ENCODE measurements around the gene LAIR2. TPM values are rescaled to one million over a fixed set of nuclear protein-coding genes. Genes with fewer than 3 reads are reported as not detected.

LAIR2 gene
- total and polyA plus RNA-seq, 10 of the 15 experiments (the other 5 are each of a cell fraction or from before 2014, with no cell fraction given), result not detected

DNA sequence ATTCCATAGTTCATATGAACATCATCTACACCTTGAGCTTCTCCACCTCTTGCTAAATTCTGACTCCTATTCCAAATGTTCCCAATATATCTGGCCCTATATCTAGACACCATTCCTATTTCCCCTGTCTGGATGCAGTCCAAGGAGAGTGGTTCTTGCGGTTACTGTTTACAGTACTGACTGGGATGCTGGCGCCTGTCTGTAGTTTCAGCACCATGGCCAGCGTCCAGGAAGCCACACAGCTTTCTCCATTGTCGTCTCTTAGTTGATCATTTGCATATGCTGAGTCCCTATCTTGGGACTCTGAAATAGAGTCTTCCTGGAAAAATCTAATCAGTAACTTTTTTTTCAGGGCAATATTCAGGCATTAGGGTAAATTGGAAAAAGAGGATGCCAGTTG is 14.9 kb downstream of the LAIR2 start (continued):
- TF ChIP-seq, protein P1, sequence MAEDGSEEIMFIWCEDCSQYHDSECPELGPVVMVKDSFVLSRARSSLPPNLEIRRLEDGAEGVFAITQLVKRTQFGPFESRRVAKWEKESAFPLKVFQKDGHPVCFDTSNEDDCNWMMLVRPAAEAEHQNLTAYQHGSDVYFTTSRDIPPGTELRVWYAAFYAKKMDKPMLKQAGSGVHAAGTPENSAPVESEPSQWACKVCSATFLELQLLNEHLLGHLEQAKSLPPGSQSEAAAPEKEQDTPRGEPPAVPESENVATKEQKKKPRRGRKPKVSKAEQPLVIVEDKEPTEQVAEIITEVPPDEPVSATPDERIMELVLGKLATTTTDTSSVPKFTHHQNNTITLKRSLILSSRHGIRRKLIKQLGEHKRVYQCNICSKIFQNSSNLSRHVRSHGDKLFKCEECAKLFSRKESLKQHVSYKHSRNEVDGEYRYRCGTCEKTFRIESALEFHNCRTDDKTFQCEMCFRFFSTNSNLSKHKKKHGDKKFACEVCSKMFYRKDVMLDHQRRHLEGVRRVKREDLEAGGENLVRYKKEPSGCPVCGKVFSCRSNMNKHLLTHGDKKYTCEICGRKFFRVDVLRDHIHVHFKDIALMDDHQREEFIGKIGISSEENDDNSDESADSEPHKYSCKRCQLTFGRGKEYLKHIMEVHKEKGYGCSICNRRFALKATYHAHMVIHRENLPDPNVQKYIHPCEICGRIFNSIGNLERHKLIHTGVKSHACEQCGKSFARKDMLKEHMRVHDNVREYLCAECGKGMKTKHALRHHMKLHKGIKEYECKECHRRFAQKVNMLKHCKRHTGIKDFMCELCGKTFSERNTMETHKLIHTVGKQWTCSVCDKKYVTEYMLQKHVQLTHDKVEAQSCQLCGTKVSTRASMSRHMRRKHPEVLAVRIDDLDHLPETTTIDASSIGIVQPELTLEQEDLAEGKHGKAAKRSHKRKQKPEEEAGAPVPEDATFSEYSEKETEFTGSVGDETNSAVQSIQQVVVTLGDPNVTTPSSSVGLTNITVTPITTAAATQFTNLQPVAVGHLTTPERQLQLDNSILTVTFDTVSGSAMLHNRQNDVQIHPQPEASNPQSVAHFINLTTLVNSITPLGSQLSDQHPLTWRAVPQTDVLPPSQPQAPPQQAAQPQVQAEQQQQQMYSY (CRISPR knock-in tag; IDR thresholded peaks at IDR 0.05), result no peak
- TF ChIP-seq BACH1 (IDR thresholded peaks at IDR 0.05; ENCODE audit: borderline replicate concordance), result no peak
- TF ChIP-seq KDM1A (IDR thresholded peaks at IDR 0.05; ENCODE audit: borderline replicate concordance), result no peak
- no peak for TF ChIP-seq STAT1 (conservative IDR thresholded peaks at IDR 0.05)
- TF ChIP-seq SUPT20H (IDR thresholded peaks at IDR 0.05; ENCODE audit: borderline replicate concordance, control insufficient read depth, low read depth, low read length), result no peak
- no peak for TF ChIP-seq SREBF2 (IDR thresholded peaks at IDR 0.05; ENCODE audit: low read length)
- no peak for TF ChIP-seq ELK1 (IDR thresholded peaks at IDR 0.05; ENCODE audit: low read depth, low read length)
- no peak for TF ChIP-seq RELA (IDR thresholded peaks at IDR 0.05; ENCODE audit: borderline replicate concordance, partially characterized antibody)
- peak; percentile 20; the same call in 1 of the 2 replicates for TF ChIP-seq TCF12 (IDR thresholded peaks at IDR 0.05; ENCODE audit: low read depth, low read length)
- peak in 1 of 2 experiments; percentile 27; a peak in 1 of 4 replicates for TF ChIP-seq IKZF2 (IDR thresholded peaks at IDR 0.05)
- no peak for TF ChIP-seq HDGF (IDR thresholded peaks at IDR 0.05)
- TF ChIP-seq JUNB (IDR thresholded peaks at IDR 0.05), result no peak
- no peak for TF ChIP-seq JUND (IDR thresholded peaks at IDR 0.05; ENCODE audit: low read depth, low read length)
- no peak for TF ChIP-seq SREBF1 (IDR thresholded peaks at IDR 0.05; ENCODE audit: low read length)
- TF ChIP-seq NFIC (IDR thresholded peaks at IDR 0.05; ENCODE audit: low read depth, low read length), result no peak
- TF ChIP-seq CBFB (IDR thresholded peaks at IDR 0.05; ENCODE audit: low read depth), result peak; percentile 27; the same call in 1 of the 2 replicates
- 0 out of 2 replicates have a peak, but pooled peaks have one; percentile 26 for TF ChIP-seq YY1 (IDR thresholded peaks at IDR 0.05; ENCODE audit: low read depth, low read length)
- TF ChIP-seq RUNX3 (IDR thresholded peaks at IDR 0.05; ENCODE audit: low read length), result peak; percentile 88
- no peak for TF ChIP-seq NR2F1 (conservative IDR thresholded peaks at IDR 0.05)
- TF ChIP-seq CREM (IDR thresholded peaks at IDR 0.05; ENCODE audit: low read depth), result no peak
- TF ChIP-seq HDAC2 (IDR thresholded peaks at IDR 0.05), result no peak
- no peak for TF ChIP-seq ZNF592 (IDR thresholded peaks at IDR 0.05)
- TF ChIP-seq IRF4 (IDR thresholded peaks at IDR 0.05; ENCODE audit: low read depth, low read length), result 0 out of 2 replicates have a peak, but pooled peaks have one; percentile 29
